HEK293 (cell line): Measurements from ENCODE around the gene KDELR1.

Source experiments
- FEZF1 ChIP-seq: fragments of 450-650 bp; formaldehyde crosslinking; IDR thresholded peaks from 2 replicates; pipeline ENCODE4 v1.5.1; 2016; ENCODE audit warnings: missing biosample characterization, missing genetic modification characterization
- GFI1B ChIP-seq: fragments of 450-650 bp; formaldehyde crosslinking; IDR thresholded peaks from 2 replicates; pipeline ENCODE4 v1.5.1; 2016; ENCODE audit warnings: missing biosample characterization, missing genetic modification characterization
- MYNN ChIP-seq: fragments of 450-650 bp; formaldehyde crosslinking; IDR thresholded peaks from 2 replicates; pipeline ENCODE4 v1.5.1; 2016; ENCODE audit warnings: missing biosample characterization, missing genetic modification characterization, borderline replicate concordance
- SCRT1 ChIP-seq: fragments of 450-650 bp; formaldehyde crosslinking; IDR thresholded peaks from 2 replicates; pipeline ENCODE4 v1.5.1; 2016; ENCODE audit warnings: missing biosample characterization, missing genetic modification characterization, borderline replicate concordance
- SETDB1 ChIP-seq: IDR thresholded peaks from one replicate; pipeline ENCODE4 v1.6.1; 2017; ENCODE audit warnings: mild to moderate bottlenecking, low read length, moderate library complexity, mixed read lengths; ENCODE audit not compliant: insufficient read length
- SP3 ChIP-seq: fragments of 450-650 bp; formaldehyde crosslinking; IDR thresholded peaks from 2 replicates; pipeline ENCODE4 v1.5.1; 2016; ENCODE audit warnings: missing biosample characterization, missing genetic modification characterization
- SP7 ChIP-seq: fragments of 450-650 bp; formaldehyde crosslinking; IDR thresholded peaks from 2 replicates; pipeline ENCODE4 v1.5.1; 2016; ENCODE audit warnings: missing biosample characterization, missing genetic modification characterization
- TRIM28 ChIP-seq: IDR thresholded peaks from 2 replicates; pipeline ENCODE4 v1.6.1; 2011; ENCODE audit warnings: low read length, control low read depth, borderline replicate concordance
- ZBTB17 ChIP-seq: fragments of 450-650 bp; formaldehyde crosslinking; IDR thresholded peaks from 2 replicates; pipeline ENCODE4 v1.5.1; 2016; ENCODE audit warnings: missing biosample characterization, missing genetic modification characterization
- ZBTB21 ChIP-seq: fragments of 450-650 bp; formaldehyde crosslinking; IDR thresholded peaks from 2 replicates; pipeline ENCODE4 v1.5.1; 2017; ENCODE audit warnings: missing biosample characterization, missing genetic modification characterization
- ZBTB26 ChIP-seq: fragments of 450-650 bp; formaldehyde crosslinking; optimal IDR thresholded peaks from 2 replicates; pipeline ENCODE3; 2016; ENCODE audit warnings: missing biosample characterization, mild to moderate bottlenecking, missing genetic modification characterization
- ZBTB7A ChIP-seq: fragments of 450-650 bp; formaldehyde crosslinking; IDR thresholded peaks from 2 replicates; pipeline ENCODE4 v1.5.1; 2016; ENCODE audit warnings: low read depth, missing biosample characterization, missing genetic modification characterization
- ZBTB8A ChIP-seq: fragments of 450-650 bp; formaldehyde crosslinking; IDR thresholded peaks from 2 replicates; pipeline ENCODE4 v1.5.1; 2016; ENCODE audit warnings: missing biosample characterization, missing genetic modification characterization
- ZFP37 ChIP-seq: fragments of 450-650 bp; formaldehyde crosslinking; IDR thresholded peaks from 2 replicates; pipeline ENCODE4 v1.5.1; 2016; ENCODE audit warnings: missing biosample characterization, missing genetic modification characterization
- ZFP41 ChIP-seq: fragments of 450-650 bp; formaldehyde crosslinking; IDR thresholded peaks from 2 replicates; pipeline ENCODE4 v1.5.1; 2016; ENCODE audit warnings: missing biosample characterization, missing genetic modification characterization, borderline replicate concordance
- ZFP69B ChIP-seq: fragments of 450-650 bp; formaldehyde crosslinking; IDR thresholded peaks from 2 replicates; pipeline ENCODE4 v1.5.1; 2016; ENCODE audit warnings: missing biosample characterization, missing genetic modification characterization
- ZNF133 ChIP-seq: fragments of 450-650 bp; formaldehyde crosslinking; IDR thresholded peaks from 2 replicates; pipeline ENCODE4 v1.5.1; 2016; ENCODE audit warnings: missing biosample characterization, missing genetic modification characterization
- ZNF146 ChIP-seq: fragments of 450-650 bp; formaldehyde crosslinking; IDR thresholded peaks from 2 replicates; pipeline ENCODE4 v1.5.1; 2016; ENCODE audit warnings: missing biosample characterization, missing genetic modification characterization
- ZNF157 ChIP-seq: fragments of 450-650 bp; formaldehyde crosslinking; IDR thresholded peaks from 2 replicates; pipeline ENCODE4 v1.5.1; 2016; ENCODE audit warnings: missing biosample characterization, missing genetic modification characterization
- ZNF169 ChIP-seq: fragments of 450-650 bp; formaldehyde crosslinking; IDR thresholded peaks from 2 replicates; pipeline ENCODE4 v1.5.1; 2016; ENCODE audit warnings: missing biosample characterization, missing genetic modification characterization
- ZNF174 ChIP-seq: fragments of 450-650 bp; formaldehyde crosslinking; IDR thresholded peaks from 2 replicates; pipeline ENCODE4 v1.5.0; 2017; ENCODE audit warnings: missing biosample characterization, mild to moderate bottlenecking, missing genetic modification characterization
- ZNF18 ChIP-seq: fragments of 450-650 bp; formaldehyde crosslinking; IDR thresholded peaks from 2 replicates; pipeline ENCODE4 v1.5.1; 2016; ENCODE audit warnings: missing biosample characterization, missing genetic modification characterization
- ZNF221 ChIP-seq: fragments of 450-650 bp; formaldehyde crosslinking; IDR thresholded peaks from 2 replicates; pipeline ENCODE4 v1.5.1; 2017; ENCODE audit warnings: missing biosample characterization, missing genetic modification characterization, borderline replicate concordance
- ZNF26 ChIP-seq: fragments of 450-650 bp; formaldehyde crosslinking; IDR thresholded peaks from 2 replicates; pipeline ENCODE4 v1.5.1; 2016; ENCODE audit warnings: missing biosample characterization, missing genetic modification characterization
- ZNF341 ChIP-seq: fragments of 450-650 bp; formaldehyde crosslinking; IDR thresholded peaks from 2 replicates; pipeline ENCODE4; 2016; ENCODE audit warnings: low read depth, missing biosample characterization, missing genetic modification characterization
- ZNF350 ChIP-seq: fragments of 450-650 bp; formaldehyde crosslinking; IDR thresholded peaks from 2 replicates; pipeline ENCODE4 v1.5.0; 2017; ENCODE audit warnings: missing biosample characterization, mild to moderate bottlenecking, missing genetic modification characterization
- ZNF362 ChIP-seq: fragments of 450-650 bp; formaldehyde crosslinking; IDR thresholded peaks from 2 replicates; pipeline ENCODE4 v1.5.1; 2016; ENCODE audit warnings: missing biosample characterization, missing genetic modification characterization
- ZNF416 ChIP-seq: fragments of 450-650 bp; formaldehyde crosslinking; IDR thresholded peaks from 2 replicates; pipeline ENCODE4 v1.5.1; 2016; ENCODE audit warnings: missing biosample characterization, missing genetic modification characterization
- ZNF426 ChIP-seq: fragments of 450-650 bp; formaldehyde crosslinking; IDR thresholded peaks from 2 replicates; pipeline ENCODE4 v1.5.1; 2017; ENCODE audit warnings: missing biosample characterization, missing genetic modification characterization, mild to moderate bottlenecking, inconsistent platforms, moderate library complexity
- ZNF514 ChIP-seq: fragments of 450-650 bp; formaldehyde crosslinking; IDR thresholded peaks from 2 replicates; pipeline ENCODE4 v1.5.1; 2016; ENCODE audit warnings: missing biosample characterization, missing genetic modification characterization
- ZNF549 ChIP-seq: fragments of 450-650 bp; IDR thresholded peaks from 2 replicates; pipeline ENCODE4 v1.5.1; 2018; ENCODE audit warnings: missing biosample characterization, missing genetic modification characterization, mild to moderate bottlenecking, inconsistent platforms, moderate library complexity
- ZNF555 ChIP-seq: fragments of 450-650 bp; formaldehyde crosslinking; conservative IDR thresholded peaks from 2 replicates; pipeline ENCODE4 v1.5.1; 2017; ENCODE audit warnings: missing biosample characterization, mild to moderate bottlenecking, missing genetic modification characterization, inconsistent platforms
- ZNF561 ChIP-seq: fragments of 450-650 bp; IDR thresholded peaks from 2 replicates; pipeline ENCODE4 v1.5.1; 2018; ENCODE audit warnings: missing biosample characterization, missing genetic modification characterization, borderline replicate concordance
- ZNF629 ChIP-seq: fragments of 450-650 bp; formaldehyde crosslinking; IDR thresholded peaks from 2 replicates; pipeline ENCODE4 v1.5.1; 2017; ENCODE audit warnings: missing biosample characterization, missing genetic modification characterization
- ZSCAN4 ChIP-seq: fragments of 450-650 bp; formaldehyde crosslinking; IDR thresholded peaks from 2 replicates; pipeline ENCODE4 v1.5.1; 2017; ENCODE audit warnings: missing biosample characterization, missing genetic modification characterization

The KDELR1 gene

GRCh38 chr19:48390188-48391099 lies 907 bp downstream of the KDELR1 start (continued):
- TF ChIP-seq ZBTB8A (tag by site-specific recombination): peak; percentile 37
- TF ChIP-seq SP3 (tag by site-specific recombination): peak; percentile 7; the same call in 1 of the 2 replicates
- TF ChIP-seq ZFP37 (tag by site-specific recombination): peak; percentile 98
- no peak for TF ChIP-seq ZNF174
- no peak for TF ChIP-seq ZNF26 (tag by site-specific recombination)
- no peak; the same call in 1 of the 2 replicates for TF ChIP-seq ZBTB17 (tag by site-specific recombination)
- TF ChIP-seq MYNN (tag by site-specific recombination): no peak
- TF ChIP-seq SCRT1 (tag by site-specific recombination): no peak
- TF ChIP-seq ZSCAN4 (tag by site-specific recombination): peak; percentile 50; the same call in 1 of the 2 replicates
- TF ChIP-seq ZBTB26 (tag by site-specific recombination): peak; percentile 20
- TF ChIP-seq ZNF169 (tag by site-specific recombination): no peak; the same call in 1 of the 2 replicates
- no peak for TF ChIP-seq GFI1B (tag by site-specific recombination)
- TF ChIP-seq ZNF157 (tag by site-specific recombination): no peak
- TF ChIP-seq ZNF629 (tag by site-specific recombination): peak; percentile 46; the same call in 1 of the 2 replicates
- TF ChIP-seq ZBTB7A (tag by site-specific recombination): peak; percentile 21; the same call in 1 of the 2 replicates
- TF ChIP-seq ZNF514 (tag by site-specific recombination): no peak
- no peak for TF ChIP-seq ZNF426
- no peak for TF ChIP-seq TRIM28
- TF ChIP-seq SP7: peak; percentile 58
- no peak for TF ChIP-seq ZNF350 (tag by site-specific recombination)
- no peak for TF ChIP-seq ZNF18
- TF ChIP-seq ZNF146 (tag by site-specific recombination): peak; percentile 26; the same call in 1 of the 2 replicates
- no peak for TF ChIP-seq ZNF555 (tag by site-specific recombination)
- TF ChIP-seq ZNF133 (tag by site-specific recombination): no peak
- no peak for TF ChIP-seq FEZF1 (tag by site-specific recombination)
- TF ChIP-seq ZNF561: peak; percentile 87; the same call in 1 of the 2 replicates
- TF ChIP-seq SETDB1: no peak
- TF ChIP-seq ZNF549 (tag by site-specific recombination): no peak
- no peak for TF ChIP-seq ZBTB21 (tag by site-specific recombination)
- TF ChIP-seq ZNF221 (tag by site-specific recombination): 0 out of 2 replicates have a peak, but pooled peaks have one; percentile 16
- peak; percentile 71 for TF ChIP-seq ZFP69B (tag by site-specific recombination)
- TF ChIP-seq ZNF341 (tag by site-specific recombination): peak; percentile 83
- peak; percentile 72; the same call in 1 of the 2 replicates for TF ChIP-seq ZFP41 (tag by site-specific recombination)
- TF ChIP-seq ZNF416 (tag by site-specific recombination): no peak
- TF ChIP-seq ZNF362 (tag by site-specific recombination): no peak
